ENCODE measurements around the gene MARS1. TPM values are rescaled to one million over a fixed set of nuclear protein-coding genes. Genes with fewer than 3 reads are reported as not detected.

The MARS1 gene
- polyA plus RNA-seq, 3 donors = 108 to 110 (median 109) TPM

DNA sequence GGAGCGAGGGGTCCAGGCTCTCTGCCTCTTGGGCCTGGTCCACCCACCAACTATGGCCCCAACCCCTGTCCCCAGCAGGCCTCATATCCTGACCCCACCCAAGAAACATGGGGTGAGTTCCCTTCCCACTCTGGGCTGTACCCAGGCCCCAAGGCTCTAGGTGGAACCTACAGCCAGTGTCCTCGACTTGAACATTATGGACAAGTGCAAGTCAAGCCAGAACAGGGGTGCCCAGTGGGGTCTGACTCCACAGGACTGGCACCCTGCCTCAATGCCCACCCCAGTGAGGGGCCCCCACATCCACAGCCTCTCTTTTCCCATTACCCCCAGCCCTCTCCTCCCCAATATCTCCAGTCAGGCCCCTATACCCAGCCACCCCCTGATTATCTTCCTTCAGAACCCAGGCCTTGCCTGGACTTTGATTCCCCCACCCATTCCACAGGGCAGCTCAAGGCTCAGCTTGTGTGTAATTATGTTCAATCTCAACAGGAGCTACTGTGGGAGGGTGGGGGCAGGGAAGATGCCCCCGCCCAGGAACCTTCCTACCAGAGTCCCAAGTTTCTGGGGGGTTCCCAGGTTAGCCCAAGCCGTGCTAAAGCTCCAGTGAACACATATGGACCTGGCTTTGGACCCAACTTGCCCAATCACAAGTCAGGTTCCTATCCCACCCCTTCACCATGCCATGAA lies 16.8 kb upstream of the MARS1 start:
- DNase-seq (ENCODE audit: low read depth in 3 of 3, low spot score in 2 of 3) = no peak

DNA sequence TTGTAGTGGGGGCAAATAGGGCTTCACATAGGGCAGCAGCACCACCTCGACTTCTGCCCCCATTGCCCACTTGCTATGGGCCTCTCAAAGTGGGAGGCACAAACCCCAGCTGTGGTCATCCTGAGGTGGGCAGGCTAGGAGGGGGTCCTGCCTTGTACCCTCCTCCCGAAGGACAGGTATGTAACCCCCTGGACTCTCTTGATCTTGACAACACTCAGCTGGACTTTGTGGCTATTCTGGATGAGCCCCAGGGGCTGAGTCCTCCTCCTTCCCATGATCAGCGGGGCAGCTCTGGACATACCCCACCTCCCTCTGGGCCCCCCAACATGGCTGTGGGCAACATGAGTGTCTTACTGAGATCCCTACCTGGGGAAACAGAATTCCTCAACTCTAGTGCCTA lies 16.2 kb upstream of the MARS1 start:
- no peak for DNase-seq (ENCODE audit: low read depth in 3 of 3, low spot score in 2 of 3)

DNA sequence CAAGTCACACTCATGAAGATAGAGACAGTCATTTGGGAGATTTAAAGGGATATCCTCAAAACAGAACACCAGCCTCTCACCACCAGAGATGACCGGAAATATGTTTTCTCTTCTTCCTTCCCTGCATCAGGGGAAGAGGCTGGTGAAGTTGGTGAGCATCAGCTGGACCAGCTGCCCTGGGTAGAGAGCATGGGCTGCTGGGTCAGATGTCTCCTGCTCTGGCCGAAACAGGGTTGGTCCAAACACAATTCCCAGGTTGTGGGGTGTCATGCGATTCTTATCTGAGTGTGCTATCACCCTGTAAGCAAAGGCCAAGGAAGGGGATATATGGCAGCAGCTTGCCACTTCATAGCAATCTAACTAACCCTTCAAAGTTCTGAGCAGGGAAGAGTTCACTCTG lies 15.5 kb upstream of the MARS1 start:
- DNase-seq (ENCODE audit: low read depth in 3 of 3, low spot score in 2 of 3) = no peak

DNA sequence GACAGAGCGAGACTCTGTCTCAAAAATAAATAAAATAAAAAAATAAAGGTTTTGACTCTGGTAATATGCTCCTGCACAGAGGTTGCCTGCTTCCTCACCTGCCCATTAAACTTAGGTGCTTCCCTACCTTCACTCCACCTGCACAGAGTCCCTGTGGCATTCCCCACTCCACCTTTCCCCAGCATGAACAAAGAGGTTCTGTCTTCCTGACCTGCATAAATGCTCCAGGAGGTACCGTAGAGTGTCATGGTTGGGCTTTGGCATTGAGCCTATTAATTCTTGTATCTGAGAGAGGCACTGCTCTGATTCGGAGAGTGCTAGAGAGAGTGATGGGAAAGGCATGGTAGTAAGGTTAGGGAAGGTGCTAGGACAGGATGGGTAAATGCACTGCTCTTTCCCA lies 14.5 kb upstream of the MARS1 start:
- DNase-seq (ENCODE audit: low read depth in 3 of 3, low spot score in 2 of 3) = no peak

DNA sequence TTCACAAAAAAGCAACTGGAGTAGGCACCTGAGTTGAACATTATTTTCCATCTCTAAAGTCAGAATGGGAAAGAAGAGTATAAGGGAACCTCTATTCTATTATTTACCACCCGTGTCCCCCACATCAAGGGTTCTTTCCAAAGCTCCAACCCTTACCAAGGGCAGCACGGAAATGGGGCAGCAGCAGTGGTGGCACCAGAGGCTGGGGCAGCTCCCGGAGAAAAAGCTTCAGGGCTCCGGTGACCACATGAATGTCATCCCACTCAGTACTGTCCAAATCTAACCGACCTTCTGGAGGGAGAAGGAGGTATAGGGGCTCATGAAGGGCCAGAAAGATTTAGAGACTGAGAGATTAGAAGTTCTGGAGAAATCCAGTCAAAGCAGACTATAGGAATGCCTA lies 14.0 kb upstream of the MARS1 start:
- DNase-seq (ENCODE audit: low read depth in 3 of 3, low spot score in 2 of 3) = no peak

DNA sequence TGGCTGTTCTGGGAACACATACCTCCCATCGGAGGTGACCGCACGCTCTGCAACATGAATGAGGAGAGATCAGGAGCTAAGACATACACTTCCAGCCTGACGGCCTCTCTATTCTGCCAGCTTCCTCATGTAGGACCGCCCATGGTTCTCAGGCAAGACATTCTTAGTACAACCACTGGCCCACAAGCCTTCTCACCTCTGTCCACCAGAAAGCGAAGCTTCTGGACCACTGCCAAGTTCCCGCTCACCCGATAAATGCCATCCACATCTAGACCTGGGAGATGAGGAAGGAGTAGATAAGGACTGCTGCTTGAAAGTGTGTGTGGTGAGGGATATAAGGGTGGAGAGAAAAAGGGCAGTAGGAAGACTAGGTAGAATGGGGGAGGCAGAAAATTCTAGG lies 13.4 kb upstream of the MARS1 start:
- DNase-seq (ENCODE audit: low read depth in 3 of 3, low spot score in 2 of 3) = no peak

DNA sequence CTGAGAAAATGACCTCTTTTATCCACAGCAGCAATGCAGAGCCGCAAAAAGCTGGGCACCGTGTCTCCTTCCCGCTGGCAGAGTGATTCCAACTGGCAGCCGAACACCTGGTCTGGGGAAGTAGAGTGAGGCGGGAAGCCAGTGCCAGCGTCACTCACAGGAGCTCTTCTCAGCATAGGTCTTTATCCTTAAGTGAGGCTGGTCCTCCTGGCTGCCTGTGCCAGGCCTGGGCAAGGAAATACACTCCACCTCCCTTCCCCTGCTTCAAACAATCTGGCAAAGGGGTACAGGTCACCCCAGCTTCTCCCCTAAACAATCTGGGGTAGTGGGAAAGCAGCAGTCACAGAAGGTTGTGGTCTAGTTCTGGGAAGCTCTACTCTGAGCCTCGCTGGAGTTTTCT lies 13.0 kb upstream of the MARS1 start:
- no peak for DNase-seq (ENCODE audit: low read depth in 3 of 3, low spot score in 2 of 3)

DNA sequence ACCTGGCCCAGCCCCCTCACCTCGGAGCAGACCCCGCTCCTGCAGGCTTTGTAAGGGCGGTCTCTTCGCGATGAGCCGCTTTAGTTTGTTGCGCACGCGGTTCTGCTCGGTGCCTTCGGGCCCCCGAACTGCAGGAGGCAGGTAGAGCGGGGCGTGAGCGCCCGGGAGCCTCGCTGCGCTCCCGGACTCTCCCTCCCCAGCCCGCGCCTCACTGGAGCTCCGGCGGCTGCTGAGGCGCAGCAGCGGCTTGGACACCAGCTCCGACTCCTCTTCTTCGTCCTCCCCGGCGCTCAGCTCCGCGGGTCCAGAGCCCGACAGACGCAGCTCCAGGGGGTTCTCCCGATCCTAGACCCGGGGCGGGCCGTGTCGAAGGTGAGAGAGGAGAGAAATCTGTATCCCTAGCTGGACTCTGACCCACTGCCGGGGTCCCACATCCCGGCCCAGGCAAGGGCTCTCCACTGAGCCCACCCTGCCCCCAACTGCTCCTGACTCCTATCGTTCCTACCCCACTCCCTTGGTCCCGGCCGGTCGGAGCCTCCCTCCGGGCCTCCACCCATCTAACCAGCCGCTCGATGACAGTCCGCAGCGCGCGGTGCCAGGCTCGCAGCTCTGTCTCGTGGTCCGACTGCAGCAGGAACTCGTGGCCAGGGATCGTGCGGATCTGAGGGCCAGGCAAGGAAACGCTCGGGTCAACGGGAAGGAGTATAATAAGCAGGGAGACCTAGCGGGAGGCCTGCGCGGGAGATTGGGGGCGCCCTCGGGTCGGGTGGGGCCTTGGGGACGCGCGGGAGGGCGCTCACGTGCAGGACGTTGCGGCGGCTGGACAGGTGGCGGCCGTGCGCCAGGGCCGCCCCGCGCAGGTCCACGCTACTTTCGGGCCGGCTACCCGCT lies 12.4 kb upstream of the MARS1 start:
- DNase-seq (ENCODE audit: low read depth in 3 of 3, low spot score in 2 of 3) = no peak

DNA sequence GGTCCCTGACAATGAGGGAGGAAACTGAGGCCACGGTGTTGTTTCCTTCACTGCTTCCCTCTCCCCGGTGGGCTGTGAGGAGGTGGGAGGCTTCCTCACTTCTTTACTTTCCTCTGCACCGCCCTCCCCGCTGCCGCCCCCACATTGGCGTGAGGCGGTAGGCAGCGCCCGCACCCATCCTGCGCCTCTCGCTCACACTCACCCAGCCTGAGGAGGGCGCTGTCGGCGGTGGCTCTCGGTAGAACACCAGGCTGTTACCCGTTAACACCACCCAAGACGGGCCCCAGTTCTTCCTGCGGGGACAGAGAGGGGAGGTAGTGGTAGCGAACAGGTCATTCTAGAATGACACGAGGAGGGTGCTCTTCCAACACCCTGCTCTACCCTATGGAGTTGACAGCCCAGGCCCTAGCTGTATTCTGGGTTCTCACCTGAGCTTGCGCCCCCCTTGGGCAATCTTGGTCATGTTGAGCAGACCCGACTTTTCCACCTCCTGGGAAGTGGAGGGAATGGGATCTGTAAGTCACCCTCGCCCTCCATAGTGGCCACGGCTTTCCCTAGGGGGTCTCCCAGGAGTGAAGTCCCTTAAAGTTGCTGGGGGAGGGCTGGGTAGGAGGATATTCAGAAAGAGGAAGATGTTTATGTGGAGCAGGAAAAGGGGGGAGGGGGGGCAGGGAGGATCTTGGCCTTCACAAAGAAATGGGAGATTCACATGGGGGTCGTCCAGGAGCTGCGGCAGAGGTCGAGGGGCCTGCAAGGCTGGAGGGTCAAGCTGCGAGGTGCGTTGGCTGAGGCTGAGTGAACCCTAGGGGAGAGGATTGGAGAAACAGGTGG lies 11.5 kb upstream of the MARS1 start:
- DNase-seq (ENCODE audit: low read depth in 3 of 3, low spot score in 2 of 3) = no peak

DNA sequence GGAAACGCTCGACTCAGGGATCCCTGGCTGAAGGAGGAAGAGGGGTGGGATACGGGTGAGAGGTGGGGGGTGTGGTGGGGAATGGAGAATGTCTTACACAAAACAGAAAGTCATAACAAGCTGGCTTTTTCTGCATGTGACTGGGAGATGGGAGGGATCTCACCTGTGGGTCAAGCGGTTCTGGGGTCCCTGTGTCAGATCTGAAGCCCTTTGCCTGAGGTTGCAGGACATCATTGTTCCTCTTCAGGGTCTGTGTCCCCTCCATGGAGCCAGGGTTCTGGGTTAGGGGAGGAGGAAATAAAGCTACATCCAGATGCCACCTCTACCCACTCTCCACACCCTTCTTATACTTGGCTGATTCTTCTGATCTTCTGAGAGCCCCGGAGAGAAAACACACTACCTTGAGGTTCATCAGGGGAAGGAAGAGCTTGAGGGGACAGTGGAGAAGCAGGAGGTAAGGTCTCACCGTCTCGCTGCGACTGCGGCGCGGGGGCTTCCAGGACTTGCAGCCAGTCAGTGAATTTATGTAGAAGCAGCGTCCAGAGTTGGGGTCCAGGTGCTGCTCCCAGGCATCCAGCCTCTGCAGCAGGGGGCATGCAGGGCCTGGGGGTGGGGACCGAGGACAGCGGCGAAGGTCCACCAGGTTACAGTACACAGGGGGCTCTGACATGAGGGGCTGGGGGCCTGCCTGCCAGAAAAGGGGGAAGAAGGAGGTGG lies 10.7 kb upstream of the MARS1 start:
- DNase-seq (ENCODE audit: low read depth in 3 of 3, low spot score in 2 of 3) = no peak

DNA sequence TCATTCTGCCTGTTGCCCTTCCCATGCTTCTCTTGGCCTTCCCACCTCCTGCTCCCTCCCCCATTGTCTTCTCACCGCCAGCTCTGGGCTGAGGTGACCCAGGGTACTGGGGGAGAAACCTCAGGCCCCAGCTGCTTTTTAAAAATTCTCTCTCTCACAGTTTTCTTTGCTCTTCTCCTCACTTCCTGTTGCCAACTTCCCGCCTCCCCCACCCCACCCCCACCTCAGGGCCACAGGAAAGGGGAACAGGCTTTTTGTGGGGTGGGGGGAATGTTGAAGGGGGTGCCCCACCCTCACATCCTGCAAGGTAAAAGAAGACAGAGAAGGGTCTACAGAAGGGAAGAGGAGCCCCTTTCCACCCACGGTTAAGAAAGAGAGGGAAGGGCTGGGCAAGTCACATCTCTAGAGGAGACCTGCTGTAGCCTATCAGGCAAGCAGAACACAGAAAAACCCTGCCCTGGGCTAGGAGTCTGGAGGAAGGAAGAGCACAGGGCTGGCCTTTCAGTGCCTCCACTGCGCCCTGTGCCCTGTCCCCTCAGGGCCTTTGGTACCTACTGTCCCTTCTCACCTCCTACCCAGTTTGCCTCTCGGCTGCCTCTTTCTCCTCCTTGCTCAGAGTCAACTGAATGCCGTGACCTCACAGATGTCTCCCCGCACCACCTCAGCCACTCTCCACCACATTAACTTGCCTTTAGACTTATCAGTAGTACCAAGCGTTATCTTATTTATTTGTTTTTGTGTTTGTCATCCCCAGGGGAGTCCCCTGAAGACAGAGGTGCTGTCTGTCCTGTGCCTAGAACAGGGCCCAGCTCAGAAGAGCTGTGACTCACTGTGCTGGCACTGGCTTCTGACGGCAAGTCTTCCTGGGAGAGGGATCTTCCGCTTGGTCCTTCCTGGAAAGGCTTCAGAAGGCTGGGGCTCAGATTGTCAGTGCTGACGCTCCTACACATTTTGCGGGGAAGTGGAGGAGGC lies 9.9 kb upstream of the MARS1 start:
- no peak for DNase-seq (ENCODE audit: low read depth in 3 of 3, low spot score in 2 of 3)

DNA sequence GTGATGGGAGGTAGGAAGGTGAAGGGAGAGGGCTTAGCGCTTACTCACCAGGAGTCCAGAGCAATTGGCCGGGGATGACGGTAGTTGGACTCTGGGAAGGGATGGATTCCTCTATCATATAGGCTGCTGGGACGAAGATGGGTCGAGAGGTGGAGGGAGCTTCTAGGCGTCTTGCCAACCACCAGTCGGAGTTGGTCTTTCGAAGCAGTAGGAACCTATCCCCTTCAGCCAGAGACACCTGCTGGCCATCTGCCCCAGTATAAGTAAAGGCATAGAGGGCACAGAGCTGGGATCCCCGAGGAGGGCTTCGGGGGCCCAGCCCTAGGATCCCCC lies 8.9 kb upstream of the MARS1 start:
- no peak for DNase-seq (ENCODE audit: low read depth in 3 of 3, low spot score in 2 of 3)

DNA sequence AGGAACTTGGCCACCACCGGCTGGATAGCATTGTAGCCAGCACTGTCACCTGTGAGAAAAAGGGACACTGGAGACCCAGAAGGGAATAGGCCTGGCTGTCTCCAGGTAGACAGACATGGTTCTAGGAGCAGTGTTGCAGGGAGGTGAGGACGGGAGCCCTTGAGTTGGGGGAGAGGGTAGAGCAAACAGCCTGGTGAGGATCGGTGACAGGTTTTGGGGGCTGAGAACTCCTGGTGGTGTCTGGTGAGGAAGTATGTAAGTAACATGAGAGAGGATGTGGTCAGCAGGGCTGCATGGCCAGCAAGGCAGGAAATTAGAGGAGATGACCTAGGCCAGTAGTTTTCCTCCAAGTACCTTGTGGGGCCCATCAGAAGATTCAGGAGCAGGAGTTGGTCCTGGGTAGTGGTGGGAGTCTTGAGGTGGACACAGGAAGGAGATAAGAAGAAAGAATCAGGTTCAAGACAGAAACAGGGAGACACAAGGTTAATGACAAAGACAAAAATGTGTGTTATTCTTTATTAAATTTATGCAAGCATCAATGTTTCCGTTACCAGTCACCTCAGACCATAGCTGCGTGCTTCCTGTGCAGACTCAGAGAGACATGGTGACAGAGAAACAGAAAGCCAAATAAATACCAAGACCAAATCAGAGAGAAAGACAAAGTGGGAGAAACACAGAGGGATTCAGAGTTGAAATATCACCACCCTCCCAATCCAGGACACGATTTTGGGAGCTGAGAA lies 8.3 kb upstream of the MARS1 start, which contains the start of gene ARHGAP9:
TSS of gene ARHGAP9 (minus strand) at position 491 of the 740 bp plus-strand sequence. CDS start at position 31, 460 bp downstream.
- no peak for DNase-seq (ENCODE audit: low read depth in 3 of 3, low spot score in 2 of 3)

DNA sequence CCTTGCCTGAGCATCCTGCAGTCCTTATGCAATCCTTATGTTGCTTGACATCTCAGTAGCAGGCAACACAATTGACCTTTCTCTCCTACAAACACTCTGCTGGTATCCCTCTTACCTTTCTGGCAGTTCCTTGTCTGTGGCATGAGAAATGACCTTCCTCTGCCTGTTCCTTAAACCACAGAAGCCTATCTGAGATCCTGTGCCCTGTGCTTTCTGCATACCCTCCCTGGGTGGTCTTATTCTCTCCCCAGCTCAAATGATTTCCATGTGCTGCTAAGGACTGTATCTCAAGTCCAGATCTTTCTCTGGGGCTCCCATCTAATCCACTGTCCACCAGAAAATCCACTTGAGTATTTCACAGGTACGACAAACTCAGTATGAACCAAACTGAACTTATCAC lies 6.2 kb upstream of the MARS1 start:
- DNase-seq (ENCODE audit: low read depth in 3 of 3, low spot score in 2 of 3) = no peak

DNA sequence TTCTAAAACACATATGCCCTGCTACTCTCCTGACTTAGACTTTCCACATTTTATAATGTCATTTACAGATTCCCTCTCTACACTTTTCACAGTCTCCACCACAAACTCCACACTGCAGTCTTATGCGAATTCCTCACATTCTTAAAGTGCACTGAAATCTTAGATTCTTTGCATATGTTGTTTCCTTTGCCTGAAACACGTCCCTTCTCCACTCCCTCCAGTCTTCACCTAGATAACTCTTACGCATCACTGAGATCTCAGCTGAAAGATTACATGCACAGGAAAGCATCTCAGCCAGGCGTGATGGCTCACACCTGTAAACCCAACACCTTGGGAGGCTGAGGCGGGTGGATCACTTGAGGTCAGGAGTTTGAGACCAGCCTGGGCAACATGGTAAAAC lies 4.4 kb upstream of the MARS1 start:
- no peak for DNase-seq (ENCODE audit: low read depth in 3 of 3, low spot score in 2 of 3)

DNA sequence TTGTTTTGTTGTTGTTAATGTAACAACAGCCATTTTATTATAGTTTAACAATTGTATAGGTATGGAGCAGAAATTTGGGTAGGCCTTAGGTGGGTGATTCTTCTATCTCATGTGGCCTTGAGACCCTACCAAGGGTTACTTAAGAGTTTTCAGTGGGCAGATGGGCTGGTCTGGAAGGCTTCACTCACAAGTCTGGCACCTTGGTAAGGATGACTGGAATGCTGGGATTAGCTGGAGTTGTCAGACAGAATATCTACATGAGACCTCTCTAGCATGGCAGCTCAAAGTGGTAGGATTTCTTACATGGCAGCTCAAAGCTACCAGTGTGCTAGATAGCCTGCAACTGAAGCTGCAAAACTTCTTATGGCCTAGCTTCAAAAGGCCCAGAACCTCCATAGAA lies 2.2 kb upstream of the MARS1 start:
- DNase-seq (ENCODE audit: low read depth in 3 of 3, low spot score in 2 of 3) = no peak

DNA sequence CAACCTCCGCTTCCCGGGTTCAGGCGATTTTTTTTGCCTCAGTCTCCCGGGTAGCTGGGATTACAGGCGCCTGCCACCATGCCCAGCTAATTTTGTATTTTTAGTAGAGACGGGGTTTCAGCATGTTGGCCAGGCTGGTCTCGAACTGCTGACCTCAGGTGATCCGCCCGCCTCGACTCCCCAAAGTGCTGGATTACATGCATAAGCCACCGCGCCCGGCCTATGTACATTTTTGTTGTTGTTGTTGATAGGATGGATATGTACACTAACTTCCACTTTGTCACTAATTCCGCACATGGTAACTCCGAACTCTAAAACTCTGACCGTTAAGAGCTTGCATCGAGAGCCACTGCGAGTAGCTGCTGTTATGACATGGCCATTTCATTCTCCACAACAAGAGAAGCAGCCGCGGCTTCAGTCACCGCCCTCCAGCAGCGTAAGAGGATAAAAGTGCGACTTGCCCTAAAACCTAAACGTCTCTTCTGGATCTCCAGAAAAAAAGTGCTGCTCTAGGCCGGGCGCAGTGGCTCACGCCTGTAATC lies 742 bp upstream of the MARS1 start:
- DNase-seq (ENCODE audit: low read depth in 3 of 3, low spot score in 2 of 3) = no peak

DNA sequence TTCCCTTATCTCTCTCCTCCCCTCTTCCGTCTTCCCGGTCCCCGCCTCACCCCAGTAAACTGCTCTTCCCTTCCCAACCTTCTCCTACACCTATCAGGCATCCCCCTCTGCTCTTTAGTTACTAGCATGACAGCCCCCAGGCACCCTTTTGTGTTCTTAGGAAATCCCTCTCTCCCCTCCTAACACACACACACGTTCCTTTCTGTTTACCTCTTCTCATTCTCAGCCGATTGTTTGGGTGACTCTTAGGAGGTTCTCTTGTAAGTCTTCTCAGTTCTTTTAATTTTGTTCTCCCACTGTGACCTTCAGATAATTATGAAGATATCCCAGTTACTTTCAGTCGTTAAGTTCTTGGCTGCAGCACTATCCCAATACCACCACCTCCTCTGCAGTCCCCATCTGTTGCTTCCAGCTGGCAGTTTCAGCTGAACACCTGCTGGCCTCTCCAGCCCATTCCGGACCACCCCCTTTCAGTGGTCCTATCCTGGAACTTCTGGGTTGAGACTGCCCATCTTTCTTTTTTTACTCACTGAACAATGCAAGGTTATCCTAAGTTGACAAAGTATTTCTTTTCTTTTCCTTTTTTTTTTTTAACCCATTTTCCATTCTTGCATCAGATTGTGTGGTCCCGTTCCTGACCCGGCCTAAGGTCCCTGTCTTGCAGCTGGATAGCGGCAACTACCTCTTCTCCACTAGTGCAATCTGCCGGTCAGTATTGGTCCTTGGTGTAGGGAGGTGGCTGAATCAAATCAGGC lies 711 bp downstream of the MARS1 start:
- no peak for DNase-seq (ENCODE audit: low read depth in 3 of 3, low spot score in 2 of 3)

All from right renal cortex interstitium (tissue), 3 donors.